WTC11 (cell line): ENCODE measurements around the gene SMAD3. TPM values are rescaled to one million over a fixed set of nuclear protein-coding genes. Genes with fewer than 3 reads are reported as not detected.

Experiments
- ATAC-seq: fragments of 200-7000 bp; cut with Tn5 transposase; 2 replicates; pipeline ENCODE4 v1.10.0; 2021; ENCODE audit warnings: mild to moderate bottlenecking, moderate library complexity
- CTCF ChIA-PET: fragments of 300-600 bp; sonication (Branson Sonifier 250); formaldehyde crosslinking; loops from one replicate; lab custom pipeline; 2021; ENCODE audit warnings: antibody characterized with exemption; lab: Charles Lee
- POLR2A ChIA-PET: fragments of 350-600 bp; sonication (Branson Sonifier 250); formaldehyde crosslinking; loops from one replicate; lab custom pipeline; 2021; ENCODE audit warnings: antibody characterized with exemption; lab: Charles Lee
- DNase-seq: peaks from one replicate; pipeline ENCODE4 v3.0.0; 2021; ENCODE audit warnings: low spot score
- H3K27ac Mint-ChIP-seq: 2 replicates; pipeline ENCODE4 v1.8.0; 2021; ENCODE audit warnings: mixed read lengths
- H3K27me3 Mint-ChIP-seq: 2 replicates; pipeline ENCODE4 v1.8.0; 2021; ENCODE audit warnings: low read depth, mild to moderate bottlenecking, moderate library complexity, mixed read lengths
- H3K36me3 Mint-ChIP-seq: 2 replicates; pipeline ENCODE4 v1.8.0; 2021; ENCODE audit warnings: mixed read lengths
- H3K4me1 Mint-ChIP-seq: 2 replicates; pipeline ENCODE4 v1.8.0; 2022; ENCODE audit warnings: mixed read lengths
- H3K4me3 Mint-ChIP-seq: 2 replicates; pipeline ENCODE4 v1.8.0; 2021; ENCODE audit warnings: mild to moderate bottlenecking, moderate library complexity, mixed read lengths
- H3K9me3 Mint-ChIP-seq: 2 replicates; pipeline ENCODE4 v1.8.0; 2021; ENCODE audit warnings: mixed read lengths
- ARID4B ChIP-seq: sonication (generic); formaldehyde crosslinking; IDR thresholded peaks from 2 replicates; pipeline ENCODE4 v1.8.0; 2023; ENCODE audit warnings: missing genetic modification reagents, mild to moderate bottlenecking, borderline replicate concordance
- CREB1 ChIP-seq: sonication (generic); formaldehyde crosslinking; IDR thresholded peaks from 2 replicates; pipeline ENCODE4 v1.8.0; 2023; ENCODE audit warnings: mild to moderate bottlenecking, missing genetic modification reagents
- E2F4 ChIP-seq: sonication (generic); formaldehyde crosslinking; IDR thresholded peaks from 2 replicates; pipeline ENCODE4 v1.8.1; 2022; ENCODE audit warnings: low read depth, mild to moderate bottlenecking, moderate library complexity, missing genetic modification reagents, borderline replicate concordance
- E2F5 ChIP-seq: sonication (generic); formaldehyde crosslinking; IDR thresholded peaks from 2 replicates; pipeline ENCODE4 v1.8.1; 2022; ENCODE audit warnings: mild to moderate bottlenecking, moderate library complexity, missing genetic modification reagents
- EMX1 ChIP-seq: fragments of 250-450 bp; sonication (Bioruptor Pico); IDR thresholded peaks from 2 replicates; pipeline ENCODE4 v1.8.0; 2021; ENCODE audit warnings: mild to moderate bottlenecking
- HMGXB4 ChIP-seq: sonication (generic); formaldehyde crosslinking; IDR thresholded peaks from 2 replicates; pipeline ENCODE4 v1.8.1; 2023; ENCODE audit warnings: mild to moderate bottlenecking, moderate library complexity, missing genetic modification reagents
- KAT7 ChIP-seq: sonication (generic); formaldehyde crosslinking; IDR thresholded peaks from 2 replicates; pipeline ENCODE4 v1.8.1; 2023; ENCODE audit warnings: missing genetic modification reagents, mild to moderate bottlenecking, borderline replicate concordance
- MXD4 ChIP-seq: fragments of 250-450 bp; sonication (Bioruptor Pico); IDR thresholded peaks from 2 replicates; pipeline ENCODE4 v1.8.0; 2021; ENCODE audit warnings: mild to moderate bottlenecking, moderate library complexity, borderline replicate concordance
- NFE2L1 ChIP-seq: sonication (generic); formaldehyde crosslinking; IDR thresholded peaks from 2 replicates; pipeline ENCODE4 v1.8.1; 2023; ENCODE audit warnings: missing genetic modification reagents
- PREB ChIP-seq: sonication (generic); formaldehyde crosslinking; IDR thresholded peaks from 2 replicates; pipeline ENCODE4 v1.8.1; 2022; ENCODE audit warnings: mild to moderate bottlenecking, missing genetic modification reagents, moderate library complexity, borderline replicate concordance
- PRRX2 ChIP-seq: fragments of 250-450 bp; sonication (Bioruptor Pico); IDR thresholded peaks from 2 replicates; pipeline ENCODE4 v1.8.0; 2021; ENCODE audit warnings: mild to moderate bottlenecking
- RORB ChIP-seq: fragments of 250-450 bp; sonication (Bioruptor Pico); IDR thresholded peaks from 2 replicates; pipeline ENCODE4 v1.9.0; 2021; ENCODE audit warnings: mild to moderate bottlenecking
- TEAD1 ChIP-seq: sonication (generic); formaldehyde crosslinking; IDR thresholded peaks from 2 replicates; pipeline ENCODE4 v1.8.0; 2022; ENCODE audit warnings: mild to moderate bottlenecking, missing genetic modification reagents
- USF1 ChIP-seq: sonication (generic); formaldehyde crosslinking; IDR thresholded peaks from 2 replicates; pipeline ENCODE4 v1.8.0; 2022; ENCODE audit warnings: mild to moderate bottlenecking, missing genetic modification reagents
- ZNF121 ChIP-seq: sonication (generic); formaldehyde crosslinking; IDR thresholded peaks from 2 replicates; pipeline ENCODE4 v1.8.0; 2023; ENCODE audit warnings: missing genetic modification reagents
- ZNF425 ChIP-seq: fragments of 250-450 bp; sonication (Bioruptor Pico); conservative IDR thresholded peaks from 2 replicates; pipeline ENCODE4 v1.9.0; 2021; ENCODE audit warnings: mild to moderate bottlenecking
- ZSCAN18 ChIP-seq: fragments of 250-450 bp; sonication (Bioruptor Pico); IDR thresholded peaks from 2 replicates; pipeline ENCODE4 v2.1.2; 2022; ENCODE audit warnings: mild to moderate bottlenecking, moderate library complexity
- total RNA-seq: library from RNA; stranded (reverse); gene quantifications from 3 replicates; pipeline ENCODE4 v1.2.3, GENCODE V29; 2021

Gene SMAD3
- total RNA-seq, 1 experiment from 2014 or later, result 34.6 TPM

- TF ChIP-seq ARID4B (CRISPR knock-in tag), result no peak
- no peak for TF ChIP-seq PRRX2 (CRISPR knock-in tag)
- no peak for TF ChIP-seq USF1 (CRISPR knock-in tag)
- TF ChIP-seq MXD4 (CRISPR knock-in tag), result no peak
- no peak for TF ChIP-seq KAT7
- TF ChIP-seq PREB (CRISPR knock-in tag), result no peak
- TF ChIP-seq RORB (CRISPR knock-in tag), result no peak
Observed at GRCh38 chr15:67114846-67115585, 49.6 kb downstream of the SMAD3 start (continued).

- Mint-ChIP-seq H3K27ac (peak overlapping the region; percentile 41; the same call in 1 of the 2 replicates), H3K36me3 (peaks cover 17% of the 10 kb centered on the region), H3K27me3 (no peaks in the 10 kb centered on the region)
- no peak for DNase-seq
- TF ChIP-seq ZNF425 (CRISPR knock-in tag), result no peak
- TF ChIP-seq E2F4 (CRISPR knock-in tag), result no peak
- TF ChIP-seq EMX1, result no peak
- TF ChIP-seq TEAD1 (CRISPR knock-in tag), result no peak
- TF ChIP-seq ZNF121 (CRISPR knock-in tag), result no peak
- no peak for TF ChIP-seq HMGXB4 (CRISPR knock-in tag)
- TF ChIP-seq CREB1 (CRISPR knock-in tag), result no peak
- no peak for TF ChIP-seq E2F5 (CRISPR knock-in tag)
- no peak for TF ChIP-seq ZSCAN18 (CRISPR knock-in tag)
- no peak for TF ChIP-seq NFE2L1
- TF ChIP-seq PREB (CRISPR knock-in tag), result no peak
- TF ChIP-seq, all 79 proteins: peak for 0
- ATAC-seq, result no peak
- peaks cover 12% of the 10 kb centered on the region for H3K9me3 Mint-ChIP-seq
- H3K4me1 Mint-ChIP-seq, result peaks cover 32% of the 10 kb centered on the region
- no peak overlapping the region for H3K4me3 Mint-ChIP-seq
- ChIA-PET POLR2A (no interaction called here), CTCF (no interaction called here)
Observed at GRCh38 chr15:67115586-67115969, 50.2 kb downstream of the SMAD3 start.
